GM12801 (cell line): ENCODE measurements around the gene TSPAN18.

Source experiments
- TF ChIP-seq, protein P1 (sequence below): IDR thresholded peaks from one replicate; pipeline ENCODE4 v1.5.1; 2011; ENCODE audit warnings: control low read depth; ENCODE audit not compliant: insufficient read length; ENCODE audit errors: extremely low read depth

TSPAN18 gene

DNA sequence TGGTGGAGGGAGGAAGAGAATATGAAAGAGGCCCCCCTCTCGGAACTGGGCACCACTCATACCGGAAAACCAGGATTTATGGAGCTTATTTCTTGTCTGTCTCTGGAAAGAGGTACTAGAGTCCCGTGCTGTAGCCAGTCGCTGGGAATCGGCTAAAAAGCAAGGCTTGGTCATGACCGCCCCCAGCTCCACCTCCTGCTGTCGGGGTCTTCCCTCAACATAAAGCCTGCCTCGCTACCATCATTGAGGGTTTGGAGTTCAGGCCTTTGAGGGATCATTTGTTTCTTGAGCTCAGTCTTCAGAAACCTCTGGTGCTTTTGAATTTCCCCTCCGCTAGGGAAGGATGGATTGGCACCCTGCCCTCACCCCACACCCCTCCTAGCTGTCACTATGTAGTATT, 97.1 kb downstream of the TSPAN18 start:
- TF ChIP-seq, protein P1, sequence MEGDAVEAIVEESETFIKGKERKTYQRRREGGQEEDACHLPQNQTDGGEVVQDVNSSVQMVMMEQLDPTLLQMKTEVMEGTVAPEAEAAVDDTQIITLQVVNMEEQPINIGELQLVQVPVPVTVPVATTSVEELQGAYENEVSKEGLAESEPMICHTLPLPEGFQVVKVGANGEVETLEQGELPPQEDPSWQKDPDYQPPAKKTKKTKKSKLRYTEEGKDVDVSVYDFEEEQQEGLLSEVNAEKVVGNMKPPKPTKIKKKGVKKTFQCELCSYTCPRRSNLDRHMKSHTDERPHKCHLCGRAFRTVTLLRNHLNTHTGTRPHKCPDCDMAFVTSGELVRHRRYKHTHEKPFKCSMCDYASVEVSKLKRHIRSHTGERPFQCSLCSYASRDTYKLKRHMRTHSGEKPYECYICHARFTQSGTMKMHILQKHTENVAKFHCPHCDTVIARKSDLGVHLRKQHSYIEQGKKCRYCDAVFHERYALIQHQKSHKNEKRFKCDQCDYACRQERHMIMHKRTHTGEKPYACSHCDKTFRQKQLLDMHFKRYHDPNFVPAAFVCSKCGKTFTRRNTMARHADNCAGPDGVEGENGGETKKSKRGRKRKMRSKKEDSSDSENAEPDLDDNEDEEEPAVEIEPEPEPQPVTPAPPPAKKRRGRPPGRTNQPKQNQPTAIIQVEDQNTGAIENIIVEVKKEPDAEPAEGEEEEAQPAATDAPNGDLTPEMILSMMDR, result no peak

DNA sequence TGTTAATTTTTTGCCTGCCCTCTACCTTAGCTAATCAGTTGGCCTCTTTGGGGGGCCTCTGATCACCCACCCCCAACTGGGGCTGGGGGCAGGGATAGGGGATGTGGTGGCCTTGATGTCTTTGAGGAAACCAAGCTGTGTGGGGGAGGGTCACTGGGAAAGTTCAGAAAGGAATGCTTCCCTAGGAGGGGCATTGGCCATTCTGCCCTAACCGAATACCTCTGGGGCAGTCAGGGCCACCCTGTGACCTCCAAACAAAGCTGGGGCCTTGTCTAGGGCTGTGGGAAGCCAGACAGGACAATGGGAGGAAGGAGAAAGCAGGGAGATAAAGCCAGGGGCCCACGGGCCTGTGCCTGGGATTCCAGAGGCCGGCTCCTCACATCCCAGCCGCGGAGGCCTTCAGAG, 97.5 kb downstream of the TSPAN18 start:
- TF ChIP-seq, protein P1, result no peak

DNA sequence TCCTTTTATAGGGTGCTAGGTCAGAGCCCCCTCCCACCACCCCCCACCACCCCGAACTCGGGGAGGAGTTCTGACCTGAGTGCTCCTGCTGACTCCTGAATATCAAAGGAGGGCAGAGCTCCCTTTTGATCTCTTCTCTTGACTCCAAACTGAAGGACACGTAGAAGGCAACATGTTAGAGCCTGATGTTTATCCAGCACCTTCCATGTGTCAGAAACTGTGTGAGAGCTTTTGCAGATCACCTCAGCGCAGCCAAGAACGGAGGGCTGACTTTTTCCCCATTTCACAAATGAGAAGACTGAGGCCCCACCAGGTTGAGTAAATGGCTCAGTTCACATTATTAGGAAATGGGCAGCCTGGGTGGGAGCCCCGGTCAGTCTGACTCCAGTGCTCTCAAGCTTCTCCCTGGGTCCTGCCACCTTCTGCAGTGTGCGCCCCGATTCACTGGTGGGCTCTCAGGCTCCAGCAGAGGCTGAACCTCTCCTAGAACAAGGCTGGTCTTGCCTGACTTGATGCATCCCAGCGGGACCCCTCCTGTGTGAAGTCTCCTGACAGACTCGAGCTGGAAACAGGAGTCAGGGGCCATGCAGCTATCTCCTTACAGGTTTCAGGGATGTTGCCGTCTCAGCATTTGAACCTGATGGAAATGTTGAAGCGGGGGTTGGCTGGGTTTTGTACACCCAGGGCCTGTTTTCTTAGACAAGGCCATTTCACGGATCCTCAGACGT, 98.5 kb downstream of the TSPAN18 start:
- TF ChIP-seq, protein P1, result no peak

DNA sequence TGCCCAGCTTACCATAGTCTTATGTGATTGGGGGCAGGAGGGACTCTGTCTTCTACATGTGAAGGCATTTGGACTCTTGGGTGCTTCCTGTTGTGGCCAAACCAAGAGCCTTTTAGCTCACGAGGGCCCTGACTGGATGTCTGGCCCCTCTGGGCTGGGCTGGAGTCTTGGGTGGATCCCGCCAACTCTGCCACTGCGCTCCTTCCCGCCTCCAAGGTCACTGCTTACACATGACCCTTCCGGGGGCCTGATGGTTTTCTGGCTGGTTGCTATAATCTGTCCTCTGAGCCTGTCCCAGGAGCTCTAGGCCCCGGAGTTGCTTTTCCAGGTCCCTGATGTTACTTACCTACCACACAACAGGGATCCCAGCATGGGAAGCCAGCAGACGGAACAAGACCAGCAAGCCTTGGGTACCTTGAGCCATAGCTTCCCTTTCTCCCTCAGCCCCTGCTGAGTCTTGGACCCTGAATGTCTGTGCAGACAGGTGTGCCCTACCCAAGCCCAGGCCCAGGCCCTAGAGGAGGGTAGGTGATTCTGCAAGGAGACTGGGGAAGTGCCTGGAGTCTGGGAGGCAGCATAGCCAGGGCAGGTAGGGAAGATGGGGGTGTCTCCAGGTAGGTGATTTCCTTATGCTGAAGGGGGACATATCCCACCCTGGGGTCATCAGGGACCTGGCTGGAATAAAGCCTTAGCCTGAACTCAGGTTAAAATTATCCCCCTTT, 100.3 kb downstream of the TSPAN18 start:
- TF ChIP-seq, protein P1, result no peak

DNA sequence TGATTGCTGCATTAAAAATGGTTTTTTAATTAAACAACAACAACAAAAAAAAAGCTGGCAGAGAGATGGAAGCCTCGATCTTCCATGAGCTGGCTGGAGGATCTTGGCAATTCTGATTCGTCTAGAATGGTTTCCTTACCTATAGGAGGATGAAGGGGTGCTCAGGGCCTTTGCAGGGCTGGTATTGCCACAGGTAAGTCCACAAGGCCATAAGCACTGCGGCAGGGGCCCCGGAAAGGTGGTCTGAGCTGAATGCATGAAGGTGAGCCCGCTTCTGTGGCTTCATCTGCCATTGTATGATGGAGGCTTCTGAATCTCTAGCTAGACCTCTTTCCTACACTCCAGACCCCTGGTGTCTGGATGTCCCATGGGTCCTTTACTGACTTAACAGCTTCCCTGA, 101.5 kb downstream of the TSPAN18 start:
- TF ChIP-seq, protein P1, result no peak

DNA sequence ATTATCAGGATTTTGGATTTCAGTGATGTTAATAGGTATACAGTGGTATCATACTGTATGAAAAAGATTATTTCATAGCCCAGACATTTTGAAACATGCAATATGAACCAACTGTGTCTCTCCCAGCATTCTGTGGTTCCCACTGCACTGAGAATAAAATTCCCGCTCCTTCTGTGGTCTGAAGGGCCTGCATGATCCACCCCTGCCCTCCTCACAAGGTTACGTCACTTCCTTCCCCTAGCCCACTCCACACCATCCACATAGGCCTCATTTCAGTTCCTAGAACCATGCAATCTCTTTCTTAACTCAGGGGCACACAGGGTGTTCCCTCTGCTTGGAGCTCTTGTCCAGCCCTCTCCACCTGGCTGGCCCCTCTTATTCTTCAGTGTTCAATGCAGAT, 103.1 kb downstream of the TSPAN18 start:
- TF ChIP-seq, protein P1, result no peak

DNA sequence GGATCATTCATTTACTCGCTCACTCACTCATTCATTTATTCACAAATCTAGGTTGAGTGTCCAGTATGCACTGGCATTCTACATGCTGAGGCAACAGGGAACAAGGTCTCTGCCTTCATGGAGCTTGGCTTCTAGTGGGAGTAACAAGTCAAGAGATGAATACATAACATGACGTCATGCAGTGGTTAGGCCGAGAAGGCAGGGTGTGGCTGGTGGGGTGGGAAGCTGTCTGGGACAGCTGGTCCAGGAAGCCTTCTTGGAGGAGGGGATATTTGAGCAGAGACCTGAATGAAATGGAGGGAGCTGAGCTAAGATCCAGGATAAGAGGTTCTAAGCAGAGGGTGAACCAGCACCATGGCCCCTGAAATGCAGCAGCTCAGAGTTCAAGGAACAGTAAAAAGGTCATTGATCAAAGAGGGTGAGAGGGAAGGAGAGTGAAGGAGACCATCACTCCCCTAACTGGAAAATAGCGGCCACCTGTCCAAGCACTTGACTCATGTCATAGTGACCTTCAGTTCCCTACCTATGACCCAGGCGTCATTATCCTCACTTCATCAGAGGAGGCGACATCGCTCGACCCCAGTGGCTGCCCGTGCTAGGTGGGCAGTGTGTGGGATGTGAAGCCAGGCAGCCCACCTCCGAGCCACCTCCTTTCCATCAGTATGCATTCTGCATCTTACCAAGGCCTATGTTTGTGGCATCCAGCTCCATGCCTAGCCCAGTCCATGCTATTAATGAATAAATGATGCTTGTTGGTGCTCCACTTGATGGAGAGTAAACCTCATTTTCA, 105.0 kb downstream of the TSPAN18 start:
- TF ChIP-seq, protein P1, result no peak
